Measurements from ENCODE around the gene MXD3. TPM values are rescaled to one million over a fixed set of nuclear protein-coding genes. Genes with fewer than 3 reads are reported as not detected.

The MXD3 gene
- total and polyA plus RNA-seq, 2 donors (not counting 3 experiments of a cell fraction or from before 2014, with no cell fraction given), result 38.4 to 44.2 TPM

DNA sequence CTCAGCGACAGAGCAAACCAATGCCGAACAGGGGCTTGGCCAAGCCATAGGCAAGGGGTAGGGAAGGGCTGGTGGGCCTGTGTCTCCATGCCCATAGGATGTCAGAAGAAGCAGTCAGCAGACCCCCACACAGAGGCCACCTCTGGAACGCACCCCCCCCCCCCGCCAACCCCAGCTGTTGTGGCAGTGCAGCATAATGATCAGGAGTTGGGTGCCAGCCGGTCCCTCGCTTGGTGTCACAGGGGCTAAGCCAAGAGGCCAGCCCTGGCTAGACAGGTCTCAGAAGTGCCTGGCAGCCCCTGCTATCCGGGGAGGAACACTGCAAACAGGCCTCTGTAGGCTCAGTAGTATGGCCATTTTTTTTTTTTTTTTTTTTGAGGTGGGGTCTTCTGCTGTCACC is 3.7 kb upstream of the MXD3 start:
- intact Hi-C loops (cut with micrococcal nuclease) (no loop called here), dilution Hi-C loops (cut with MboI; ENCODE audit: extremely low pct_ligation_motif_present, low sequenced_read_pairs) (no loop called here)
- CTCF ChIA-PET, result interaction anchor here (1.0 to 2.7 kb wide), 5 partner anchors 34 to 138 kb away, joined by 3 to 12 read pairs (median 5); no protein-coding TSS in a partner anchor
- Histone ChIP-seq H3K27ac (ENCODE audit: insufficient read depth, low read depth, low read length) (no peak overlapping the region), H3K79me2 (ENCODE audit: control insufficient read depth, insufficient read depth, low read length) (peaks cover 10% of the 10 kb centered on the region), H3K4me1 (ENCODE audit: control insufficient read depth, extremely low read depth, insufficient read depth, low read length) (peaks cover 17% of the 10 kb centered on the region), H3K9me3 (replicated peaks; ENCODE audit: control insufficient read depth, insufficient read depth, low read length) (no peaks in the 10 kb centered on the region), H3K9me1 (replicated peaks; ENCODE audit: control insufficient read depth, extremely low read depth, insufficient read depth, low read length) (no peaks in the 10 kb centered on the region), H3K27me3 (ENCODE audit: control insufficient read depth in 2 of 2, insufficient read depth in 2 of 2, low read length in 2 of 2) (no peaks in the 10 kb centered on the region), H3K36me3 (ENCODE audit: control insufficient read depth in 2 of 2, extremely low read depth in 1 of 2, insufficient read depth in 2 of 2, low read length in 2 of 2) (peaks cover 0 to 3% of the 10 kb centered on the region in 2 experiments), H4K20me1 (replicated peaks; ENCODE audit: control insufficient read depth, extremely low read depth, insufficient read depth, low read length) (no peaks in the 10 kb centered on the region), H3K4me3 (replicated peaks in 1 of 3; ENCODE audit: insufficient read depth in 1 of 3, low read depth in 1 of 3, low read length in 3 of 3) (no peak overlapping the region), H2AFZ (ENCODE audit: low read depth, low read length) (no peak overlapping the region), H3K9ac (replicated peaks; ENCODE audit: extremely low read depth, insufficient read depth, low read length) (no peak overlapping the region), H3K4me2 (ENCODE audit: insufficient read depth, low read length) (no peak overlapping the region)
- DNase-seq (ENCODE audit: low read depth, low spot score) (no peak), FAIRE-seq (no peak)
- BruUV-seq (replicated peaks), result no TSS peak
- no peak for TF ChIP-seq POLR2A (IDR thresholded peaks at IDR 0.05; ENCODE audit: low read depth, low read length)
- TF ChIP-seq, protein P1, sequence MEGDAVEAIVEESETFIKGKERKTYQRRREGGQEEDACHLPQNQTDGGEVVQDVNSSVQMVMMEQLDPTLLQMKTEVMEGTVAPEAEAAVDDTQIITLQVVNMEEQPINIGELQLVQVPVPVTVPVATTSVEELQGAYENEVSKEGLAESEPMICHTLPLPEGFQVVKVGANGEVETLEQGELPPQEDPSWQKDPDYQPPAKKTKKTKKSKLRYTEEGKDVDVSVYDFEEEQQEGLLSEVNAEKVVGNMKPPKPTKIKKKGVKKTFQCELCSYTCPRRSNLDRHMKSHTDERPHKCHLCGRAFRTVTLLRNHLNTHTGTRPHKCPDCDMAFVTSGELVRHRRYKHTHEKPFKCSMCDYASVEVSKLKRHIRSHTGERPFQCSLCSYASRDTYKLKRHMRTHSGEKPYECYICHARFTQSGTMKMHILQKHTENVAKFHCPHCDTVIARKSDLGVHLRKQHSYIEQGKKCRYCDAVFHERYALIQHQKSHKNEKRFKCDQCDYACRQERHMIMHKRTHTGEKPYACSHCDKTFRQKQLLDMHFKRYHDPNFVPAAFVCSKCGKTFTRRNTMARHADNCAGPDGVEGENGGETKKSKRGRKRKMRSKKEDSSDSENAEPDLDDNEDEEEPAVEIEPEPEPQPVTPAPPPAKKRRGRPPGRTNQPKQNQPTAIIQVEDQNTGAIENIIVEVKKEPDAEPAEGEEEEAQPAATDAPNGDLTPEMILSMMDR (IDR thresholded peaks at IDR 0.05; ENCODE audit: extremely low read depth in 1 of 2, insufficient read depth in 1 of 2, low read depth in 1 of 2, low read length in 2 of 2), result no peak
- no peak for TF ChIP-seq POLR2AphosphoS5 (IDR thresholded peaks at IDR 0.05; ENCODE audit: insufficient read depth, low read depth, low read length)
- no peak for TF ChIP-seq MAX (IDR thresholded peaks at IDR 0.05; ENCODE audit: insufficient read depth, insufficient read length)
- no peak for TF ChIP-seq MYC (IDR thresholded peaks at IDR 0.05; ENCODE audit: low read depth, low read length)
- TF ChIP-seq GATA2 (IDR thresholded peaks at IDR 0.05; ENCODE audit: insufficient read depth, insufficient read length, low read depth, low read length), result no peak
- TF ChIP-seq JUN (IDR thresholded peaks at IDR 0.05; ENCODE audit: borderline replicate concordance, insufficient read depth, insufficient read length, low read depth), result no peak
- TF ChIP-seq EZH2 (IDR thresholded peaks at IDR 0.05; ENCODE audit: borderline replicate concordance, low read depth, low read length, severe bottlenecking), result no peak
- POLR2A ChIA-PET, result no interaction called here

Data from endothelial cell of umbilical vein (primary cell).